HUES64 (cell line): ENCODE results near the gene FTO.

ENCODE experiments used
- H3K27ac ChIP-seq: 2 replicates; pipeline ENCODE4 v1.7.0; 2013; ENCODE audit warnings: low read depth, low read length, inconsistent platforms
- H3K27me3 ChIP-seq: 2 replicates; pipeline ENCODE4 v1.6.1; 2013; ENCODE audit warnings: mild to moderate bottlenecking, low read length; ENCODE audit not compliant: insufficient read depth
- H3K36me3 ChIP-seq: 2 replicates; pipeline ENCODE4 v1.6.1; 2013; ENCODE audit warnings: mild to moderate bottlenecking, low read length; ENCODE audit not compliant: insufficient read depth
- H3K4me1 ChIP-seq: 2 replicates; pipeline ENCODE4 v1.6.1; 2013; ENCODE audit warnings: mild to moderate bottlenecking, low read length, moderate library complexity; ENCODE audit not compliant: insufficient read depth
- H3K4me3 ChIP-seq: 2 replicates; pipeline ENCODE4 v1.5.1; 2013; ENCODE audit warnings: mild to moderate bottlenecking, low read length, moderate library complexity
- H3K9ac ChIP-seq: 2 replicates; pipeline ENCODE4 v1.6.1; 2013; ENCODE audit warnings: mild to moderate bottlenecking, low read depth, low read length
- H3K9me3 ChIP-seq: 2 replicates; pipeline ENCODE4 v1.6.1; 2013; ENCODE audit warnings: low read depth, low read length; ENCODE audit not compliant: insufficient read depth
- WGBS: fragments of 150-250, 120-280 bp; methylation state at CpG from one replicate; pipeline ENCODE4 v1.1.7; 2013; ENCODE audit warnings: missing lambda C conversion rate; 5-methylcytosine and 5-hydroxymethylcytosine counted together

The FTO gene

GRCh38 chr16:54072237-54072636 is 368.3 kb downstream of the FTO start:
- Histone ChIP-seq H3K27me3 (no peaks in the 10 kb centered on the region), H3K36me3 (no peaks in the 10 kb centered on the region), H3K27ac (no peak overlapping the region), H3K4me3 (no peak overlapping the region), H3K4me1 (peaks cover 21% of the 10 kb centered on the region), H3K9ac (no peak overlapping the region), H3K9me3 (no peaks in the 10 kb centered on the region)
- 89% methylated on average over 6 of the region's 6 CpGs for WGBS

GRCh38 chr16:54073356-54073755 is 369.4 kb downstream of the FTO start:
- H3K27me3 ChIP-seq = no peaks in the 10 kb centered on the region
- no peak overlapping the region for H3K27ac ChIP-seq
- H3K4me1 ChIP-seq = peaks cover 19% of the 10 kb centered on the region
- 90% methylated on average over 3 of the region's 3 CpGs for WGBS
- H3K9me3 ChIP-seq = no peaks in the 10 kb centered on the region
- no peak overlapping the region for H3K4me3 ChIP-seq
- no peak overlapping the region for H3K9ac ChIP-seq
- no peaks in the 10 kb centered on the region for H3K36me3 ChIP-seq

- peaks cover 12% of the 10 kb centered on the region; the same call in 1 of the 2 replicates for H3K4me1 ChIP-seq
- no peaks in the 10 kb centered on the region for H3K36me3 ChIP-seq
- H3K4me3 ChIP-seq = no peak overlapping the region
- H3K27ac ChIP-seq = no peak overlapping the region
- H3K9me3 ChIP-seq = no peaks in the 10 kb centered on the region
- no peaks in the 10 kb centered on the region for H3K27me3 ChIP-seq
- 96% methylated on average over 4 of the region's 4 CpGs for WGBS
- H3K9ac ChIP-seq = no peak overlapping the region
These were observed 371.5 kb downstream of the FTO start for GRCh38 chr16:54075446-54075845.

- H3K27me3 ChIP-seq = no peaks in the 10 kb centered on the region
- H3K27ac ChIP-seq = no peak overlapping the region
- H3K36me3 ChIP-seq = no peaks in the 10 kb centered on the region
- 95% methylated on average over 3 of the region's 3 CpGs for WGBS
- no peak overlapping the region for H3K9ac ChIP-seq
- H3K4me1 ChIP-seq = peaks cover 12% of the 10 kb centered on the region; the same call in 1 of the 2 replicates
- no peaks in the 10 kb centered on the region for H3K9me3 ChIP-seq
- H3K4me3 ChIP-seq = no peak overlapping the region
These were observed 372.1 kb downstream of the FTO start for GRCh38 chr16:54076006-54076504.

GRCh38 chr16:54077050-54077821 is 373.3 kb downstream of the FTO start:
- H3K9ac ChIP-seq = no peak overlapping the region
- no peak overlapping the region for H3K27ac ChIP-seq
- WGBS = 85% methylated on average over 9 of the region's 9 CpGs
- H3K36me3 ChIP-seq = no peaks in the 10 kb centered on the region
- H3K4me1 ChIP-seq = peaks cover 12% of the 10 kb centered on the region; the same call in 1 of the 2 replicates
- H3K9me3 ChIP-seq = no peaks in the 10 kb centered on the region
- H3K4me3 ChIP-seq = no peak overlapping the region
- H3K27me3 ChIP-seq = no peaks in the 10 kb centered on the region

GRCh38 chr16:54080524-54081008 is 376.6 kb downstream of the FTO start:
- Histone ChIP-seq H3K27ac (no peak overlapping the region), H3K9ac (no peak overlapping the region), H3K4me1 (peaks cover 12% of the 10 kb centered on the region; the same call in 1 of the 2 replicates), H3K4me3 (no peak overlapping the region), H3K9me3 (no peaks in the 10 kb centered on the region), H3K27me3 (no peaks in the 10 kb centered on the region), H3K36me3 (no peaks in the 10 kb centered on the region)
- 98% methylated on average over 5 of the region's 7 CpGs for WGBS

GRCh38 chr16:54086791-54087190 is 382.8 kb downstream of the FTO start:
- H3K27ac ChIP-seq = no peak overlapping the region
- no peaks in the 10 kb centered on the region for H3K36me3 ChIP-seq
- H3K27me3 ChIP-seq = no peaks in the 10 kb centered on the region
- no peaks in the 10 kb centered on the region for H3K9me3 ChIP-seq
- H3K4me3 ChIP-seq = no peak overlapping the region
- 94% methylated on average over 4 of the region's 4 CpGs for WGBS
- H3K9ac ChIP-seq = no peak overlapping the region
- H3K4me1 ChIP-seq = no peaks in the 10 kb centered on the region

GRCh38 chr16:54090602-54091001 is 386.6 kb downstream of the FTO start:
- Histone ChIP-seq H3K4me1 (no peaks in the 10 kb centered on the region), H3K9me3 (no peaks in the 10 kb centered on the region), H3K36me3 (no peaks in the 10 kb centered on the region), H3K4me3 (no peak overlapping the region), H3K9ac (no peak overlapping the region), H3K27me3 (no peaks in the 10 kb centered on the region), H3K27ac (no peak overlapping the region)
- WGBS = 97% methylated on average over 6 of the region's 6 CpGs

GRCh38 chr16:54093281-54093680 is 389.3 kb downstream of the FTO start:
- H3K4me3 ChIP-seq = no peak overlapping the region
- H3K27ac ChIP-seq = no peak overlapping the region
- H3K36me3 ChIP-seq = no peaks in the 10 kb centered on the region
- no peaks in the 10 kb centered on the region for H3K27me3 ChIP-seq
- H3K9me3 ChIP-seq = no peaks in the 10 kb centered on the region
- H3K4me1 ChIP-seq = no peaks in the 10 kb centered on the region
- 93% methylated on average over 13 of the region's 13 CpGs for WGBS
- no peak overlapping the region for H3K9ac ChIP-seq

GRCh38 chr16:54094641-54095040 is 390.7 kb downstream of the FTO start:
- Histone ChIP-seq H3K9me3 (no peaks in the 10 kb centered on the region), H3K9ac (no peak overlapping the region), H3K36me3 (no peaks in the 10 kb centered on the region), H3K27me3 (no peaks in the 10 kb centered on the region), H3K4me3 (no peak overlapping the region), H3K27ac (no peak overlapping the region), H3K4me1 (no peaks in the 10 kb centered on the region)
- WGBS = 94% methylated on average over 10 of the region's 10 CpGs

- Histone ChIP-seq H3K9ac (no peak overlapping the region), H3K36me3 (no peaks in the 10 kb centered on the region), H3K27ac (no peak overlapping the region), H3K9me3 (no peaks in the 10 kb centered on the region), H3K4me1 (no peaks in the 10 kb centered on the region), H3K4me3 (no peak overlapping the region), H3K27me3 (no peaks in the 10 kb centered on the region)
- 96% methylated on average over 2 of the region's 2 CpGs for WGBS
These were observed 392.7 kb downstream of the FTO start for GRCh38 chr16:54096607-54097006.
